HepG2 (cell line): Measurements from ENCODE around the gene FGF21. TPM values are rescaled to one million over a fixed set of nuclear protein-coding genes. Genes with fewer than 3 reads are reported as not detected.
A peak's percentile ranks its signal among the peaks of the same experiment; 100 is the strongest.

Experiments used
- ATAC-seq: fragments of 200-7000 bp; cut with Tn5 transposase; 3 replicates; pipeline ENCODE4 v1.9.1; 2020; ENCODE audit warnings: mild to moderate bottlenecking, moderate library complexity
- BruUV-seq: library from RNA; stranded (reverse); fragments of 400-500 nt; replicated peaks from 2 replicates; lab custom pipeline; 2021; lab: Mats Ljungman, UMichigan
- CTCF ChIA-PET: fragments of 300-600 bp; formaldehyde crosslinking; extraction: SDS; loops from one replicate; lab custom pipeline; 2021; ENCODE audit warnings: low total read pairs, inconsistent platforms, low intra/inter-chr PET ratio; lab: Yijun Ruan, JAX
- POLR2A ChIA-PET: fragments of 350-600 bp; sonication (Branson Sonifier 250); formaldehyde crosslinking; loops from one replicate; lab custom pipeline; 2020; ENCODE audit warnings: antibody characterized with exemption, inconsistent platforms; lab: Yijun Ruan, JAX
- DNase-seq: peaks from one replicate; pipeline ENCODE4 v3.0.0-alpha.2; 2015; ENCODE audit warnings: low spot score
- FAIRE-seq: peaks from 3 replicates; lab custom pipeline; 2011; peaks lifted over from hg19 to GRCh38; lab: Jason Lieb, UNC
- H2AFZ ChIP-seq: one replicate; pipeline ENCODE4 v1.6.1; 2011; ENCODE audit warnings: low read length, inconsistent platforms
- H3K27ac ChIP-seq: fragments of 300-600 bp; 3 replicates; pipeline ENCODE4 v1.8.0; 2011; ENCODE audit warnings: mixed run types, mild to moderate bottlenecking, mixed read lengths, low read length, inconsistent platforms; ENCODE audit not compliant: insufficient read depth; ENCODE audit errors: extremely low read length
- H3K27me3 ChIP-seq, 2 experiments: fragments of 200-600 bp in 1 of 2; 2 replicates in 1 of 2; 3 replicates in 1 of 2; pipeline versions ENCODE4 v1.6.0 to v1.8.0; 2011; ENCODE audit warnings: low read length in 2 of 2, mild to moderate bottlenecking in 2 of 2, moderate library complexity in 2 of 2, inconsistent platforms in 1 of 2; ENCODE audit not compliant: insufficient read depth in 2 of 2, control insufficient read depth in 1 of 2
- H3K36me3 ChIP-seq, 2 experiments: fragments of 200-600 bp in 1 of 2; replicated peaks in 1 of 2; 2 replicates in 1 of 2; 3 replicates in 1 of 2; pipeline versions ENCODE4 v1.5.1 to v1.8.0; 2011; ENCODE audit warnings: low read length in 2 of 2, inconsistent platforms in 1 of 2; ENCODE audit not compliant: insufficient read depth in 2 of 2, control insufficient read depth in 1 of 2
- H3K4me1 ChIP-seq: 2 replicates; pipeline ENCODE4 v1.5.1; 2012; ENCODE audit warnings: low read length, inconsistent platforms; ENCODE audit not compliant: insufficient read depth
- H3K4me2 ChIP-seq: 2 replicates; pipeline ENCODE4 v1.6.0; 2011; ENCODE audit warnings: low read depth, low read length, inconsistent platforms
- H3K4me3 ChIP-seq, 3 experiments: fragments of 200-600 bp in 1 of 3; sonication (generic), shearing (Covaris generic) in 1 of 3; replicated peaks in 1 of 3; 2 replicates each; pipeline ENCODE4 v1.5.1; 2011 to 2016; ENCODE audit warnings: low read length in 3 of 3, inconsistent platforms in 2 of 3, low read depth in 2 of 3, mild to moderate bottlenecking in 2 of 3, control low read depth in 1 of 3, mixed read lengths in 1 of 3; ENCODE audit not compliant: insufficient read depth in 1 of 3
- H3K79me2 ChIP-seq: one replicate; pipeline ENCODE4 v1.6.1; 2011; ENCODE audit warnings: low read length, inconsistent platforms; ENCODE audit not compliant: insufficient read depth
- H3K9ac ChIP-seq: 2 replicates; pipeline ENCODE4 v1.6.0; 2011; ENCODE audit warnings: mild to moderate bottlenecking, low read depth, low read length, inconsistent platforms; ENCODE audit not compliant: insufficient read depth
- H3K9me3 ChIP-seq: 2 replicates; pipeline ENCODE4 v1.5.1; 2012; ENCODE audit warnings: mild to moderate bottlenecking, low read length
- H4K20me1 ChIP-seq: 2 replicates; pipeline ENCODE4 v1.6.0; 2011; ENCODE audit warnings: inconsistent platforms, mild to moderate bottlenecking, low read length, moderate library complexity; ENCODE audit not compliant: insufficient read depth
- FOXC1 ChIP-seq: sonication (generic); formaldehyde crosslinking; IDR thresholded peaks from 2 replicates; pipeline ENCODE4 v1.8.0; 2022; ENCODE audit warnings: mild to moderate bottlenecking, missing genetic modification reagents, borderline replicate concordance
- MTERF4 ChIP-seq: sonication (generic); formaldehyde crosslinking; IDR thresholded peaks from 2 replicates; pipeline ENCODE4 v1.8.0; 2023; ENCODE audit warnings: mild to moderate bottlenecking, missing genetic modification reagents
- PHF20 ChIP-seq: sonication (generic); formaldehyde crosslinking; IDR thresholded peaks from 2 replicates; pipeline ENCODE4 v1.5.0; 2020; ENCODE audit warnings: mild to moderate bottlenecking, missing genetic modification reagents
- SMAD1 ChIP-seq: sonication (generic); formaldehyde crosslinking; IDR thresholded peaks from 2 replicates; pipeline ENCODE4 v1.4.0; 2020; ENCODE audit warnings: missing genetic modification reagents, low read depth, mild to moderate bottlenecking, borderline replicate concordance
- ZFP37 ChIP-seq: sonication (generic); formaldehyde crosslinking; IDR thresholded peaks from 2 replicates; pipeline ENCODE4 v1.4.0; 2020; ENCODE audit warnings: missing genetic modification reagents, borderline replicate concordance
- ZNF512B ChIP-seq: sonication (generic); formaldehyde crosslinking; IDR thresholded peaks from 2 replicates; pipeline ENCODE4 v1.5.1; 2020; ENCODE audit warnings: missing genetic modification reagents, mild to moderate bottlenecking, borderline replicate concordance
- ZNF614 ChIP-seq: IDR thresholded peaks from 2 replicates; pipeline ENCODE4 v1.6.1; 2018; ENCODE audit warnings: missing biosample characterization, missing genetic modification reagents, inconsistent platforms, borderline replicate concordance
- WGBS: methylation state at CpG from one replicate; pipeline ENCODE4 v1.1.6; 2017; ENCODE audit warnings: low lambda C conversion rate; 5-methylcytosine and 5-hydroxymethylcytosine counted together
- in situ Hi-C: cut with HindIII; loops from 2 replicates; pipeline ENCODE4 v1.10.0; 2017; ENCODE audit warnings: low pct_unique_long_range_greater_than_20kb; ENCODE audit not compliant: extremely low pct_ligation_motif_present
- intact Hi-C: fragments of 100-400 bp; cut with micrococcal nuclease; formaldehyde crosslinking; loops from one replicate; pipeline ENCODE4 v1.10.0; 2022; ENCODE audit not compliant: unreplicated experiment
- polyA plus RNA-seq, 8 experiments: library from polyadenylated mRNA; depleted of rRNA in 3 of 8; stranded (reverse) in 7 of 8; unstranded in 1 of 8; fragments of >200 nt; fragmentation: Illumina TruSeq in 4 of 8; extraction: Trizol in 4 of 8; gene quantifications; 2 replicates each; pipeline versions ENCODE4 v1.2.1 to v1.2.3, GENCODE V29; 2011 to 2016; ENCODE audit warnings: low read depth in 4 of 8, missing spikeins in 1 of 8, mixed read lengths in 1 of 8; ENCODE audit not compliant: insufficient read depth in 1 of 8
- total RNA-seq, 5 experiments: library from RNA; depleted of rRNA; stranded (reverse); fragments of >200 nt; fragmentation: Illumina TruSeq; extraction: Trizol; gene quantifications; 2 replicates each; pipeline ENCODE4 v1.2.3, GENCODE V29; 2016; ENCODE audit warnings: low read depth in 1 of 5

FGF21 gene
- total and polyA plus RNA-seq, 2 of the 13 experiments (the other 11 are each of a cell fraction or from before 2014, with no cell fraction given): 0.17 TPM; not detected in 1

- BruUV-seq: TSS peak; percentile 13
- peaks cover 41% of the 10 kb centered on the region for H3K4me1 ChIP-seq
- no peaks in the 10 kb centered on the region for H4K20me1 ChIP-seq
- H3K9ac ChIP-seq: peak overlapping the region; percentile 63
- H2AFZ ChIP-seq: no peak overlapping the region
- 50% methylated on average over 20 of the region's 25 CpGs for WGBS
- POLR2A ChIA-PET: interaction anchor here (0.6 to 6.3 kb wide), 5 partner anchors 25 to 159 kb away, joined by 3 to 40 read pairs (median 3); partner anchors contain the start of genes CA11 and PPP1R15A
- H3K9me3 ChIP-seq: peaks cover 4% of the 10 kb centered on the region; the same call in 1 of the 2 replicates
- DNase-seq (no peak), ATAC-seq (peak; percentile 15; the same call in 2 of the 3 replicates)
- TF ChIP-seq ZFP37 (no peak), PHF20 (no peak), FOXC1 (0 out of 2 replicates have a peak, but pooled peaks have one; percentile 21), SMAD1 (CRISPR knock-in tag) (0 out of 2 replicates have a peak, but pooled peaks have one; percentile 17), ZNF512B (CRISPR knock-in tag) (0 out of 2 replicates have a peak, but pooled peaks have one; percentile 25), MTERF4 (CRISPR knock-in tag) (0 out of 2 replicates have a peak, but pooled peaks have one; percentile 36), ZNF614 (CRISPR knock-in tag) (no peak)
- TF ChIP-seq, all 625 proteins: peak for 4
- intact Hi-C loops (loop anchor here (5.0 kb wide), 1 partner anchor 36 kb away; no protein-coding TSS in a partner anchor), in situ Hi-C loops (no loop called here)
- CTCF ChIA-PET: interaction anchor here (3.1 kb wide), 1 partner anchor 26 kb away, joined by 11 read pairs; no protein-coding TSS in a partner anchor
- Histone ChIP-seq H3K27ac (peak overlapping the region; percentile 46), H3K79me2 (peaks cover 5% of the 10 kb centered on the region), H3K36me3 (no peaks in the 10 kb centered on the region), H3K4me3 (peak overlapping the region; percentile 81 to 94 (median 89)), H3K27me3 (no peaks in the 10 kb centered on the region), H3K4me2 (peak overlapping the region; percentile 87)
- FAIRE-seq: peak; percentile 15
Observed at GRCh38 chr19:48713041-48713863, 42.1 kb upstream of the FGF21 start.
